Stimulated activated CD8-positive, alpha-beta memory T cell treated with anti-CD3 and anti-CD28 coated beads, Interleukin-2, amount 100 ng/mL, for 1 hour (primary cell): ENCODE data around the gene FBXO36.
"Not testable (repeated sequence)": the region's sequence is repeated elsewhere in the genome, so short reads cannot be mapped to it uniquely, and the experiment has no call there.

Experiments
- DNase-seq, 2 donors: peaks; one replicate each; pipeline ENCODE4 v3.0.0-alpha.2; 2020; ENCODE audit warnings: low read depth in 2 of 2

FBXO36 gene

GRCh38 chr2:229910832-229911412 is 11.4 kb upstream of the FBXO36 start:
- no peak for DNase-seq

- DNase-seq, result no peak
These were observed 8.1 kb upstream of the FBXO36 start for GRCh38 chr2:229914171-229914570.

- no peak for DNase-seq
These were observed 4.5 kb upstream of the FBXO36 start for GRCh38 chr2:229917793-229918192.

GRCh38 chr2:229920011-229920641 is 2.2 kb upstream of the FBXO36 start:
- DNase-seq, result no peak

GRCh38 chr2:229921101-229921891 is 1.0 kb upstream of the FBXO36 start:
- DNase-seq, result peak; percentile 31 to 46

GRCh38 chr2:229921892-229922448 is 333 bp upstream of the FBXO36 start, which contains the start of gene TRIP12:
Gene TRIP12 (minus strand): TSS chr2:229922009. CDS start chr2:229880079, 41,930 bp downstream.
- DNase-seq, result peak; percentile 72 to 75

GRCh38 chr2:229924541-229924940 is 2.2 kb downstream of the FBXO36 start:
- not testable (repeated sequence) for DNase-seq

- DNase-seq, result no peak
These were observed 2.9 kb downstream of the FBXO36 start for GRCh38 chr2:229925201-229925600.

GRCh38 chr2:229927817-229928321 is 5.6 kb downstream of the FBXO36 start:
- DNase-seq, result no peak

GRCh38 chr2:229930656-229931055 is 8.4 kb downstream of the FBXO36 start:
- no peak for DNase-seq

- DNase-seq, result no peak
These were observed 8.9 kb downstream of the FBXO36 start for GRCh38 chr2:229931241-229931640.

GRCh38 chr2:229937537-229937936 is 15.2 kb downstream of the FBXO36 start:
- DNase-seq, result no peak

- no peak for DNase-seq
These were observed 20.4 kb downstream of the FBXO36 start for GRCh38 chr2:229942671-229943070.

GRCh38 chr2:229943171-229943570 is 20.9 kb downstream of the FBXO36 start:
- DNase-seq, result no peak

- no peak for DNase-seq
These were observed 21.6 kb downstream of the FBXO36 start for GRCh38 chr2:229943770-229944449.

- DNase-seq, result no peak
These were observed 23.7 kb downstream of the FBXO36 start for GRCh38 chr2:229945975-229946374.

- DNase-seq, result no peak
These were observed 25.2 kb downstream of the FBXO36 start for GRCh38 chr2:229947544-229947943.

- no peak for DNase-seq
These were observed 30.0 kb downstream of the FBXO36 start for GRCh38 chr2:229952256-229952835.

GRCh38 chr2:229955663-229956062 is 33.4 kb downstream of the FBXO36 start:
- DNase-seq, result no peak

GRCh38 chr2:229956491-229956890 is 34.2 kb downstream of the FBXO36 start:
- no peak for DNase-seq

GRCh38 chr2:229963596-229963995 is 41.3 kb downstream of the FBXO36 start:
- DNase-seq, result not testable (repeated sequence)
